ENCODE data around the gene FHAD1.

FHAD1 gene

GRCh38 chr1:15417059-15417934, 170.3 kb downstream of the FHAD1 start:
- Histone ChIP-seq H3K79me2 (ENCODE audit: insufficient read depth, low read length) (no peaks in the 10 kb centered on the region), H3K27me3 (ENCODE audit: insufficient read depth, low read length) (no peaks in the 10 kb centered on the region), H3K27ac (ENCODE audit: low read depth, low read length, poor library complexity, severe bottlenecking) (no peak overlapping the region), H3K9ac (ENCODE audit: low read length) (no peak overlapping the region), H3F3A (ENCODE audit: insufficient read depth, low read length) (no peaks in the 10 kb centered on the region), H3K9me2 (ENCODE audit: low read depth, low read length) (no peaks in the 10 kb centered on the region), H3K4me1 (ENCODE audit: insufficient read depth, low read length, severe bottlenecking) (no peaks in the 10 kb centered on the region), H3K4me3 (ENCODE audit: low read depth, low read length, poor library complexity, severe bottlenecking) (no peak overlapping the region), H4K20me1 (ENCODE audit: insufficient read depth, low read length) (no peaks in the 10 kb centered on the region), H3K36me3 (ENCODE audit: insufficient read depth, low read length) (peaks cover 5% of the 10 kb centered on the region), H2AFZ (ENCODE audit: low read length) (no peak overlapping the region), H3K9me3 (ENCODE audit: low read length) (no peaks in the 10 kb centered on the region), H3K4me2 (ENCODE audit: low read length) (no peak overlapping the region)
- TF ChIP-seq EZH2 (IDR thresholded peaks at IDR 0.05; ENCODE audit: borderline replicate concordance, low read length) (no peak), CTCF (IDR thresholded peaks at IDR 0.05; ENCODE audit: low read length) (no peak)

GRCh38 chr1:15418806-15419515, 171.9 kb downstream of the FHAD1 start:
- no peak overlapping the region for H3K4me2 ChIP-seq (ENCODE audit: low read length)
- H3K36me3 ChIP-seq (ENCODE audit: insufficient read depth, low read length) = peaks cover 5% of the 10 kb centered on the region
- H3K4me3 ChIP-seq (ENCODE audit: low read depth, low read length, poor library complexity, severe bottlenecking) = no peak overlapping the region
- H3K9me3 ChIP-seq (ENCODE audit: low read length) = no peaks in the 10 kb centered on the region
- no peak overlapping the region for H3K9ac ChIP-seq (ENCODE audit: low read length)
- no peaks in the 10 kb centered on the region for H3K79me2 ChIP-seq (ENCODE audit: insufficient read depth, low read length)
- TF ChIP-seq CTCF (IDR thresholded peaks at IDR 0.05; ENCODE audit: low read length) = no peak
- TF ChIP-seq EZH2 (IDR thresholded peaks at IDR 0.05; ENCODE audit: borderline replicate concordance, low read length) = no peak
- no peak overlapping the region for H3K27ac ChIP-seq (ENCODE audit: low read depth, low read length, poor library complexity, severe bottlenecking)
- no peaks in the 10 kb centered on the region for H3K9me2 ChIP-seq (ENCODE audit: low read depth, low read length)
- no peaks in the 10 kb centered on the region for H3F3A ChIP-seq (ENCODE audit: insufficient read depth, low read length)
- no peaks in the 10 kb centered on the region for H3K27me3 ChIP-seq (ENCODE audit: insufficient read depth, low read length)
- no peak overlapping the region for H2AFZ ChIP-seq (ENCODE audit: low read length)
- no peaks in the 10 kb centered on the region for H4K20me1 ChIP-seq (ENCODE audit: insufficient read depth, low read length)
- H3K4me1 ChIP-seq (ENCODE audit: insufficient read depth, low read length, severe bottlenecking) = no peaks in the 10 kb centered on the region

- Histone ChIP-seq H3K9me2 (ENCODE audit: low read depth, low read length) (no peaks in the 10 kb centered on the region), H4K20me1 (ENCODE audit: insufficient read depth, low read length) (no peaks in the 10 kb centered on the region), H3F3A (ENCODE audit: insufficient read depth, low read length) (no peaks in the 10 kb centered on the region), H3K36me3 (ENCODE audit: insufficient read depth, low read length) (peaks cover 5% of the 10 kb centered on the region), H3K9ac (ENCODE audit: low read length) (no peak overlapping the region), H3K27me3 (ENCODE audit: insufficient read depth, low read length) (no peaks in the 10 kb centered on the region), H2AFZ (ENCODE audit: low read length) (no peak overlapping the region), H3K79me2 (ENCODE audit: insufficient read depth, low read length) (no peaks in the 10 kb centered on the region), H3K9me3 (ENCODE audit: low read length) (no peaks in the 10 kb centered on the region), H3K27ac (ENCODE audit: low read depth, low read length, poor library complexity, severe bottlenecking) (no peak overlapping the region), H3K4me2 (ENCODE audit: low read length) (no peak overlapping the region), H3K4me1 (ENCODE audit: insufficient read depth, low read length, severe bottlenecking) (no peaks in the 10 kb centered on the region), H3K4me3 (ENCODE audit: low read depth, low read length, poor library complexity, severe bottlenecking) (no peak overlapping the region)
- TF ChIP-seq EZH2 (IDR thresholded peaks at IDR 0.05; ENCODE audit: borderline replicate concordance, low read length) (no peak), CTCF (IDR thresholded peaks at IDR 0.05; ENCODE audit: low read length) (peak; percentile 12; the same call in 1 of the 2 replicates)
Measured at GRCh38 chr1:15420853-15421465, 173.9 kb downstream of the FHAD1 start.

All from OCI-LY1 (cell line).